Karpas-422 (cell line): Measurements from ENCODE around the gene SUMF1. TPM values are rescaled to one million over a fixed set of nuclear protein-coding genes. Genes with fewer than 3 reads are reported as not detected.

Experiments
- DNase-seq: peaks from one replicate; pipeline ENCODE4 v3.0.0-alpha.2; 2015
- H2AFZ ChIP-seq: fragments of 200-600 bp; sonication (generic); 2 replicates; pipeline ENCODE4 v1.6.1; 2014; ENCODE audit warnings: antibody characterized with exemption, low read length, mixed read lengths
- H3K27ac ChIP-seq: fragments of 200-600 bp; sonication (generic); 2 replicates; pipeline ENCODE4 v1.5.1; 2014; ENCODE audit warnings: mild to moderate bottlenecking, low read length, moderate library complexity
- H3K27me3 ChIP-seq: fragments of 200-600 bp; sonication (generic); 2 replicates; pipeline ENCODE4 v1.6.1; 2014; ENCODE audit warnings: low read length, mixed read lengths
- H3K36me3 ChIP-seq: fragments of 200-600 bp; sonication (generic); 2 replicates; pipeline ENCODE4 v1.6.1; 2014; ENCODE audit warnings: low read length, mixed read lengths; ENCODE audit not compliant: insufficient read depth
- H3K4me1 ChIP-seq: fragments of 200-600 bp; sonication (generic); 2 replicates; pipeline ENCODE4 v1.6.1; 2014; ENCODE audit warnings: mild to moderate bottlenecking, low read length, mixed read lengths
- H3K4me2 ChIP-seq: fragments of 200-600 bp; sonication (generic); 2 replicates; pipeline ENCODE4 v1.6.1; 2014; ENCODE audit warnings: low read length, low read depth, mild to moderate bottlenecking; ENCODE audit not compliant: poor library complexity, severe bottlenecking
- H3K4me3 ChIP-seq: fragments of 200-600 bp; sonication (generic); 2 replicates; pipeline ENCODE4 v1.5.1; 2014; ENCODE audit warnings: mild to moderate bottlenecking, antibody characterized with exemption, low read length, mixed read lengths
- H3K79me2 ChIP-seq: fragments of 200-600 bp; sonication (generic); 2 replicates; pipeline ENCODE4 v1.6.1; 2014; ENCODE audit warnings: mild to moderate bottlenecking, low read length, mixed read lengths
- H3K9ac ChIP-seq: fragments of 200-600 bp; sonication (generic); 2 replicates; pipeline ENCODE4 v1.6.0; 2014; ENCODE audit warnings: low read length
- H3K9me2 ChIP-seq: fragments of 200-600 bp; sonication (generic), shearing (Covaris generic); replicated peaks from 2 replicates; pipeline ENCODE4 v1.6.0; 2014; ENCODE audit warnings: mild to moderate bottlenecking, low read length, moderate library complexity; ENCODE audit not compliant: insufficient read depth
- H3K9me3 ChIP-seq: fragments of 300-700, 200-600 bp; sonication (generic); 2 replicates; pipeline ENCODE4 v1.6.1; 2014; ENCODE audit warnings: low read length, mixed read lengths
- H4K20me1 ChIP-seq: fragments of 200-600 bp; sonication (generic); 2 replicates; pipeline ENCODE4 v1.6.1; 2014; ENCODE audit warnings: mild to moderate bottlenecking, antibody characterized with exemption, low read length, low read depth; ENCODE audit not compliant: insufficient read depth
- total RNA-seq: library from RNA; depleted of rRNA; stranded (reverse); fragments of >200 nt; shearing (Covaris generic); gene quantifications from 2 replicates; pipeline ENCODE4 v1.2.3, GENCODE V29; 2014; ENCODE audit warnings: low replicate concordance; rRNA removed

The SUMF1 gene
- total RNA-seq, result 9.4 and 13.5 TPM in 2 replicates

GRCh38 chr3:4466741-4467521 is at the start of gene SUMF1:
SUMF1 (minus strand) TSS chr3:4467269; CDS start chr3:4467245, 24 bp downstream.
- peak within 1 kb of the TSS; percentile 79 for H3K4me2 ChIP-seq
- no peaks in the 10 kb centered on the region for H3K9me3 ChIP-seq
- peaks cover 10% of the 10 kb centered on the region for H3K4me1 ChIP-seq
- peak within 1 kb of the TSS; percentile 93 for H2AFZ ChIP-seq
- H3K27ac ChIP-seq, result no peak within 1 kb of the TSS
- peak within 1 kb of the TSS; percentile 74 for H3K9ac ChIP-seq
- H3K79me2 ChIP-seq, result 0 out of 2 replicates have a peak, but pooled peaks cover 4% of the 10 kb centered on the region
- no peaks in the 10 kb centered on the region for H3K9me2 ChIP-seq
- no peaks in the 10 kb centered on the region for H4K20me1 ChIP-seq
- no peaks in the 10 kb centered on the region for H3K27me3 ChIP-seq
- DNase-seq, result peak; percentile 91
- peak within 1 kb of the TSS; percentile 84 for H3K4me3 ChIP-seq
- no peaks in the 10 kb centered on the region for H3K36me3 ChIP-seq

GRCh38 chr3:4515916-4516579 is 49.0 kb upstream of the SUMF1 start:
- no peak for DNase-seq
- no peaks in the 10 kb centered on the region for H3K9me2 ChIP-seq
- H3K4me1 ChIP-seq, result no peaks in the 10 kb centered on the region
- H3K4me2 ChIP-seq, result no peak overlapping the region
- H2AFZ ChIP-seq, result no peak overlapping the region
- no peak overlapping the region for H3K27ac ChIP-seq
- no peaks in the 10 kb centered on the region for H3K27me3 ChIP-seq
- H3K36me3 ChIP-seq, result no peaks in the 10 kb centered on the region
- H4K20me1 ChIP-seq, result 0 out of 2 replicates have a peak, but pooled peaks cover 7% of the 10 kb centered on the region
- H3K9me3 ChIP-seq, result no peaks in the 10 kb centered on the region
- no peak overlapping the region for H3K4me3 ChIP-seq
- no peaks in the 10 kb centered on the region for H3K79me2 ChIP-seq
- no peak overlapping the region for H3K9ac ChIP-seq

- no peaks in the 10 kb centered on the region for H3K9me3 ChIP-seq
- no peaks in the 10 kb centered on the region for H3K36me3 ChIP-seq
- no peak overlapping the region for H2AFZ ChIP-seq
- no peaks in the 10 kb centered on the region for H3K79me2 ChIP-seq
- H3K27ac ChIP-seq, result no peak overlapping the region
- H3K9me2 ChIP-seq, result no peaks in the 10 kb centered on the region
- H3K4me2 ChIP-seq, result no peak overlapping the region
- no peak for DNase-seq
- 0 out of 2 replicates have a peak, but pooled peaks cover 7% of the 10 kb centered on the region for H4K20me1 ChIP-seq
- H3K4me3 ChIP-seq, result no peak overlapping the region
- H3K4me1 ChIP-seq, result no peaks in the 10 kb centered on the region
- no peak overlapping the region for H3K9ac ChIP-seq
- no peaks in the 10 kb centered on the region for H3K27me3 ChIP-seq
Measured at GRCh38 chr3:4514916-4515315, 47.8 kb upstream of the SUMF1 start.

DNA sequence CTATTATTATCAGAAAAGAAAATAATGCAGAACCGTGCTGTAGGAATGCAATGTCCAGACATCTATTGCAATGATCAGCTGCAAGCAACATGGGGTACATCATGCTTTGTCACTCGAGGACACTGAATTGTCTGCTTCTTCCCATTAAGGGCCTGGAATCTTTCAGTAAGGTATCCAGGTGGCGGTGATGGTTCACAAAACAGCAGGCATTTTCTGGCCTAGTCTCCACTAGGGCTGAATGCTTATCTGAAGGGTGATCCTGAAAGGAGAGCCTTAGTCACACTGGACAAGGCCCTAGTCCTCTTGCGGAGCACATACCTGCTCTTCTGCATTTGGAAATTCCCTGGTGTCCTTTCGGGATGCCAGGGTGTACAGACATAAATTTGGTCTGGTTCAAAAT is 47.3 kb upstream of the SUMF1 start:
- Histone ChIP-seq H3K27me3 (no peaks in the 10 kb centered on the region), H3K4me2 (no peak overlapping the region), H3K4me1 (no peaks in the 10 kb centered on the region), H3K9ac (no peak overlapping the region), H3K79me2 (no peaks in the 10 kb centered on the region), H3K9me2 (no peaks in the 10 kb centered on the region), H2AFZ (no peak overlapping the region), H3K27ac (no peak overlapping the region), H3K4me3 (no peak overlapping the region), H3K36me3 (no peaks in the 10 kb centered on the region), H3K9me3 (no peaks in the 10 kb centered on the region), H4K20me1 (0 out of 2 replicates have a peak, but pooled peaks cover 7% of the 10 kb centered on the region)
- DNase-seq, result no peak

DNA sequence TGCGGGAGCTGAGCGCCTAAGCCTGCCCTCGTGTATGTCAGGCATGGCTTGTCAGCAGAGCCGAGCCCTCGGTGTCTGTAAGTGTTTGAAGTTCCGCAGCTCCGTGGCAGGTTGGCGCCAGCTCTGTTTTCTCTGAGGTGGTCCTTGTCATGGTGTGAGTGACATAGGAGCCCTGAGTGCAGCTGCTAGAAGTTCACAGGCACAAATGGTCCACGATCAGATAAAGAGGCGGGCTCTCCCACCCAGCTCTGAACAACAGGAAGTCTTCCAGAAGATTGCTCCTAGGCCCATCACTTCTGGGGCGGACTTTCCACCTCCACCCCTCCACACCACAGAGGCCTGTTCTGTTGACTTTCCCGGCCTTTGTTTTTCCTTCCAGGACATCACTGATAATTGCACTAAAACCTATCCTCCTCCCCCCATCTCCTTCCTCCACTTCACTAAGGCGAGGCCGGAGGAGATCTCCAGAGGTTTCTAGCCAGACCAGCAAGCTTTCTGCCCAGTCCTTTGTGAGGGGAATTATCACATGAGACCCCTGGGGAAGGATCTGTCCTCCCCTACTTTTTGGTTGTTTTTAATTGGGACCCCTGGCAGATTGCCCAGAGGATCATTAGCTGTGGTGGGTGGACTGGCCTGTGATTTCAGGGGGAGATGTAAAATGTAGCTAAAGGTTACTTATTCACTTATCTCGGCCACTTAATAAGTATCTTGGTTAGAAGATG is 46.0 kb upstream of the SUMF1 start:
- Histone ChIP-seq H3K4me2 (no peak overlapping the region), H2AFZ (no peak overlapping the region), H3K27ac (no peak overlapping the region), H3K4me3 (no peak overlapping the region), H3K9me2 (no peaks in the 10 kb centered on the region), H3K9me3 (no peaks in the 10 kb centered on the region), H3K36me3 (no peaks in the 10 kb centered on the region), H3K27me3 (no peaks in the 10 kb centered on the region), H4K20me1 (0 out of 2 replicates have a peak, but pooled peaks cover 7% of the 10 kb centered on the region), H3K9ac (no peak overlapping the region), H3K4me1 (no peaks in the 10 kb centered on the region), H3K79me2 (no peaks in the 10 kb centered on the region)
- DNase-seq, result no peak

- DNase-seq, result no peak
Measured at GRCh38 chr3:4511491-4512262, 44.6 kb upstream of the SUMF1 start.

GRCh38 chr3:4509983-4510755 is 43.1 kb upstream of the SUMF1 start:
- H3K4me3 ChIP-seq, result no peak overlapping the region
- H3K4me2 ChIP-seq, result no peak overlapping the region
- H3K9me3 ChIP-seq, result no peaks in the 10 kb centered on the region
- H2AFZ ChIP-seq, result no peak overlapping the region
- H3K79me2 ChIP-seq, result no peaks in the 10 kb centered on the region
- DNase-seq, result no peak
- H4K20me1 ChIP-seq, result 0 out of 2 replicates have a peak, but pooled peaks cover 7% of the 10 kb centered on the region
- no peak overlapping the region for H3K9ac ChIP-seq
- H3K36me3 ChIP-seq, result no peaks in the 10 kb centered on the region
- no peaks in the 10 kb centered on the region for H3K4me1 ChIP-seq
- H3K9me2 ChIP-seq, result no peaks in the 10 kb centered on the region
- no peaks in the 10 kb centered on the region for H3K27me3 ChIP-seq
- no peak overlapping the region for H3K27ac ChIP-seq

More at GRCh38 chr3:4511491-4512262, 44.6 kb upstream of the SUMF1 start:
- Histone ChIP-seq H3K9me3 (no peaks in the 10 kb centered on the region), H3K27me3 (no peaks in the 10 kb centered on the region), H3K4me1 (no peaks in the 10 kb centered on the region), H3K79me2 (no peaks in the 10 kb centered on the region), H3K27ac (no peak overlapping the region), H3K9me2 (no peaks in the 10 kb centered on the region), H2AFZ (no peak overlapping the region), H4K20me1 (0 out of 2 replicates have a peak, but pooled peaks cover 7% of the 10 kb centered on the region), H3K4me3 (no peak overlapping the region), H3K36me3 (no peaks in the 10 kb centered on the region), H3K9ac (no peak overlapping the region), H3K4me2 (no peak overlapping the region)
